IPS-NIHi7 (cell line): ENCODE data around the gene SLC38A6.
A peak's percentile ranks its signal among the peaks of the same experiment; 100 is the strongest.

Source experiments
- DNase-seq: peaks from one replicate; pipeline ENCODE4 v3.0.0; 2012; ENCODE audit warnings: mixed read lengths; ENCODE audit errors: extremely low spot score

Gene SLC38A6

DNA sequence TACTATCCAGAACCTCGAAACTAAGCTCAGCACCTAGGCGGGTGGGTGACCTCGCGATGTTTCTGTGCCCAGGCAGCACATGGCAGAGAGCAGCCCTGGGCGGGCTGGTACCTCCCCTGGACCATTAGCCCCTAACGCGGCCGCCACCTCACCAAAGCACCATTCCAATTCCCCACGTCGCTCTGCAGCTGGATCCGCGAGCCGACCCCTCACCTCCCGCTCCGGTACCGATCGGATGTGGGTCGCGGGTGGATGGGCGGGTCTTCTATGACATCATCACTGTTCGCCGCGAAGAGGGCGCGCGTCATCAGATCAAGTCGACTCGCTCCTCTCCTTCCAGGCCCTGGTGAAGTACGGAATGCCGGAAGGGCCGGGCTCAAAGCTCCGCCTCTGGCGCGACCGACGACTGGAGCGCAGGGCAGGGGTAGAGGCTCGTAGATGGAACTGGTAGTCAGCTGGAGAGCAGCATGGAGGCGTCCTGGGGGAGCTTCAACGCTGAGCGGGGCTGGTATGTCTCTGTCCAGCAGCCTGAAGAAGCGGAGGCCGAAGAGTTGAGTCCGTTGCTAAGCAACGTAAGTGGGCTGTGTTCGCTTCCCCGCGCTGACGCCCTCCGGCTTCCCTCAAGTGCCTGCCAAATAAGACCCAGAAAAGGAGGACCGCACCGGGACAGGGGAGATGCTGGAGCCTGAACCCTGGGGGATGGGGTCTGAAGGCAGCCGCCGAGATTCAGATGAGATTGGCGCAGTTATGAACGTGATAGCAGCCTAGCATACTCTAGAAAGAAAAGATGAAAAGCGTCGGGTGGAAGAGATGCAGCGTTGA, at the start of gene SLC38A6, which contains the start of gene TRMT5:
Gene SLC38A6, plus strand, starts transcription at position 435 of the 822 bp plus-strand sequence. Its CDS starts 33 bp downstream, at position 468.
Gene TRMT5, minus strand, starts transcription at position 269 of the 822 bp plus-strand sequence. Its CDS starts 106 bp downstream, at position 163.
- peak; percentile 95 for DNase-seq

DNA sequence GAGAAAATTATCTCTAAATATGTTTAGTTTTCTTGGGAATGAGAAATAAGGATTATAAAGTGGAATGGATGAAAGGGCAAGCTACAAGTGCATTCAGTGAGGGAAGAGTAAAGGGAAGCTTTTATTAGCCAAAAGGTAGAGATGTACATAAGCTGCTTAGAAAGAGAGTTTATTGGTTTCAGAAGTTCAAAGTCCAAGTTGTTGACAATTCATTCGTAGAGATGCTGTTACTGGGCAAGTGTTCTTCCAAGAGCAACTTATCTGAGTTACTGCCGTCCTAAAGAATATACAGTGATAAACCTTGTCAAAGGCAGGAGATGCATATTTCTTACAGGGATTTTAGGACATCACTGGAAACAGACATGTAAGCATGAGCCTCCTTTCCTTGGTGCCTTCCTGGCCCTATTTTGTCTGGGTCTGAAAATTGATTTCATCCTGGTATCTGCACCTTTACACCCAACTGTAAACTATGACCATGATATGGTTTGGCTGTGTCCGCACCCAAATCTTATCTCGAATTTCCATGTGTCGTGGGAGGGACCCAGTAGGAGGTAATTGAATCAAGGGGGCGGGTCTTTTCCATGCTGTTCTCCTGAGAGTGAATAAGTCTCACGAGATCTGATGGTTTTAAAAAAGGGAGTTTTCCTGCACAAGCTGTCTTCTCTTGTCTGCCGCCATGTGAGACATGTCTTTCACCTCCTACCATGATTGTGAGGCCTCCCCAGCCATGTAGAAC, 47.0 kb upstream of the SLC38A6 start:
- no peak for DNase-seq

DNA sequence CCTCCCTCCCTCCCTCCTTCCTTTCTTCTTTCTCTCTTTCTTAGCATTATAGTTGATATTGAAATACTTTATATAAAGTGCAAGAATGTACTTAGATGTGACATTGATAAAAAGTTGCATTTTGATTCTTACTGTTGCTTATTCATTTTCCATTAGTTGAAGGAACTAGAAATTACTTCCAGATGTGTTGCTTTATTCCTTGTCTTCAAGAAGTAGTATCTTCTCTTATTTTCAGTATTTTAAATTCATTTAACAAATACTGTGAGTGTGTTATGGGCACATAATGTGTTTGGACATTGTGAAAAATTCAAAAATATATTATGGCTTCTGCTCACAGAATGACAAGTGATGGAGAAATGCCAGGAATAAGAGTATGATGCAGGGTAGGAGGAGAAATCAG, 45.7 kb upstream of the SLC38A6 start:
- no peak for DNase-seq

DNA sequence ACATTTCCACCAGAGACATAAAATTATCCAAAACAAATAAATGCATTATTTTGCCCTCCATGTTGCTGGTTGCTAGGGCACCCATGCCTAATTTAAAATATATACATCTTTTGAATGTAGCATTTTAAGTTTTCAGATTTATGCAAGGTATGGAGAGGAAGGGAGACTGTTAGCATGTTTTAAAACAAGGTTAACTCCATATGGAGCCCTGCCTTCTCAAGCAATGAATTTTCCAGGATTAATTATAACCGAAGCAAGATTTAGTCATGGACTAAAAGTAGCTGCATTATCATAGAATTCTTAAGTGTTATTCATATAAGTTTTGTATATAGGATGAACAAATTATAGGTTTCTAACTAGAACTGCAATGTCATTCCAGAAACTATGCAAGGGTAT, 37.4 kb upstream of the SLC38A6 start:
- DNase-seq, result no peak

DNA sequence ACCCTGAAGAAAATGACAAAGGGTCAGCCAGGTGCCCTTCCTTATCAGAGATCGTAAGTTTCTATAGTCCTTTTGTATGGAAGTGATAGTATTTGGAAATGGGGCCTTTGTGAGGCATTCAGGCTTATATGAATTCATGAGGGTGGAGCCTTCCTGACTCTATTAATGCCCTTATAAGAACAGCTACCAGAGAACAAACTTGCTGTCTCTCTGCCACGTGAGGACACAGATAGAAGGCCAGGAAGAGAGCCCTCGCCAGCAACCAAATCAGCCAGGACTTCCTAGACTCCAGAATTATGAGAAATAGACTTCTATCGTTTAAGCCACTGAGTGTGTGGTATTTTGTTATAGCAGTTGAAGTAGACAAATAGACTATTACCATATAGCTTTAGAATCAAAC, 36.8 kb upstream of the SLC38A6 start:
- DNase-seq, result no peak

DNA sequence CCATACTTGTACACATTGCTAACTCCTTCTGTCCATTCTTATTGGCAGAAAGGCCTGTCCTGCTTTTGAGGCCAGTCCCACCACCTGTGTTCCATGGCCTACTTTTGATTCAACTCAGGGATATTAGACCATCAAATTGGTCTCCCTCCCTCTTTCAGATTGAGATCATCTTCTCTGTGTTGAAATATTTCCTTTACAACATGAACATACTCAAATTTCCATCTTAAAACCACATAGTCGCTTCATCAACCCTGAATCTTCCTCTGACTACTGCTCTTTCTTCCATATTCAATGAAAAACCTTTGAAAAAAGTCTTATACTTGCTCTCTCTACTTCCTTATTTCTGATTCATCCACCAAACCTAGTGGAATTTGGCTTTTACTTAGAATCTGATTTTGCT, 35.1 kb upstream of the SLC38A6 start:
- no peak for DNase-seq

GRCh38 chr14:60946773-60947172, 34.3 kb upstream of the SLC38A6 start:
- DNase-seq, result no peak

DNA sequence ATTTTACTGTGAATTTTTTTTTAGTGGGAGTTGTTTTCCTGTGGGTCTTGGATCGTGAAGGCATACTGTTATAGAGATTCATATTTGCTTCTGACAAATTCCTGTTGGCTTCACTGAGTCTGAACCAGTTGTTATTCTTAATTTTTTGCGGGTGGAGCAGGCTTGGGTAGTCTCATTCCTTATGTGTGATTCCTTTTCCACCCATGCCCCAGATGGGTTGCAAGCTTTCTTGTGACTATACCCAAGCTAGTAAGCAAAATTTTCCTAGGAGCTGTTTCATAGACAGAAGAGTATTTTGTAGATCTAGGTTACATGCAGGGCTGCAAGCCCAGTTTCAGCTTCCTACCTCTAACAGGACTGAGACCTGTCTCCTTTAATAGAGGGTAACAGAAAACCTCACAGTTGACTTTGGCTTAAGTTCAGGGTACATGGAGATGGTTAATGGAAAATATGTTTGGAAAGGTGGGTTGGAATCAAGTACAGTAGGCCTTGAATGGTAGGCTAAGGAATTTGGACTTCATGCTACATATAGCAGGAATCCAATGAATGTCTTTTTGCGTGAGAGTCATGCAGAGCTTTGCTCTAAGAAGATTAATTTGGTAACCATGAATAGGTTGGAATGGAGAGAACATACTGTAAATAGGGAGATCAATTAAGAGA, 29.1 kb upstream of the SLC38A6 start:
- no peak for DNase-seq

DNA sequence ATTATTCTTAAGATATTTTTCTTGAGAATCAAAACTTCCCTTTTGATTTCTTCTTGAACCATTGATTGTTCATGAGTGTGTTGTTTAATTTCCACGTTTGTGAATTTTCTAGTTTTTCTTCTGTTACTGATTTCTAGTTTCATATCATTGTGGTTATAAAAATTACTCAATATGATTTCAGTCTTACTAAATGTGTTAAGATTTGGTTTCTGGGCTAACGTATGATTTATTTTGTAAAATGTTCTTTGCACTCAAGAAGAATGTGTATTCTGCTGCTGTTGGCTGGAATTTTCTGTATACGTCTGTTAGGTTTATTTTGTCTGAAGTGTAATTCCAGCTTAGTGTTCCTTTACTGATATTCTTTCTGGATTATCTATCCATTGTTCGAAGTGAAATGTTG, 24.8 kb upstream of the SLC38A6 start:
- DNase-seq, result no peak

DNA sequence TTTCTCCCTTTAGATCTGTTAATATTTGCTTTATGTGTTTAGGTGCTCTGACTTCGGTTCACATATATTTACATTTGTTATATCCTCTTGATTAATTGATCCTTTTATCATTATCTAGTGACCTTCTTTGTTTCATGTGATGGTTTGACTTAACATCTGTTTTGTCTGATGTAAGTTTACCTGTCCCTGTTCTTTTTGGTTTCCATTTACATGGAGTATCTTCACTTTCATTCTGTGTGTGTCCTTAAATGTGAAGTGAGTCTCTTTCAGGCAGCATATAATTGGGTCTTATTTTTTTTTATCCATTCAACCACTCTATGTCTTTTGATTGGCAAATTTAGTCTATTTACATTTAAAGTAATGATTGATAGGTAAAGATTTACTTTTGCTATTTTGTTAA, 24.4 kb upstream of the SLC38A6 start:
- no peak for DNase-seq

DNA sequence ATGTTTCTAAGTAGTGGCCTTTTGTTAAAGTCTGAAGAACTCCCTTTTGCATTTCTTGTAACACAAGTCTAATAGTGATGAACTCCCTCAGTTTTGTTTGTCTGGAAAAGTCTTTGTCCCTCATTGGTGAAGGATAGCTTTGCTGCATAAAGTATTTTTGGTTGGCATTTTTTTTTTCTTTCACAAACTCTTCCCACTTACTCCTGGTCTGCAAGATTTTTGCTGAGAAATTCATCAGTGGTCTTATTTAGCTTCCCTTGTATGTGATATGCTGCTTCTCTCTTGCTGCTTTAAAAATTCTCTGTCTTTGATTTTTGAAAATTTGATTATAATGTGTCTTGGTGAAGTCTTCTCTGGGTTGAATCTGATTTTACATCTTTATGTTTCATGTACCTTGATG, 22.9 kb upstream of the SLC38A6 start:
- no peak for DNase-seq

- no peak for DNase-seq
Observed at GRCh38 chr14:60963761-60964160, 17.3 kb upstream of the SLC38A6 start.

DNA sequence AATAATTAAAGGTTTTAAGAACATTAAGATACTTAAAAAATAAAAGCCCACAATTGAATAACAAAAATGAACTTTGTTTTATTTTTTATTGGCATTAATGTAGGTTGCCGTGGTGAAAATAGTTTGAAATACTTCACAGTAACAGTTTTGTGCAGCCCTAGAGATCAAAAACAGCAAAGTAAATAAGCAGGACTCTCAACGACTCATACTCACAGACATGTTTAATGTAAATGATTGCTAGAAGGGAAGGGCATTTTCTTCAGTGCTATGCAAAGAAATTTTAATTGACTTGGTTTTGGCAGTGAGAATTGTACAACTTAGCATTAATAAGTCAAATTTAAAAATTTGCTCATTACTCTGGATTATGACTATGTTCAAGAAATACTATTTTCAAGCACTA, 16.1 kb upstream of the SLC38A6 start:
- DNase-seq, result no peak

DNA sequence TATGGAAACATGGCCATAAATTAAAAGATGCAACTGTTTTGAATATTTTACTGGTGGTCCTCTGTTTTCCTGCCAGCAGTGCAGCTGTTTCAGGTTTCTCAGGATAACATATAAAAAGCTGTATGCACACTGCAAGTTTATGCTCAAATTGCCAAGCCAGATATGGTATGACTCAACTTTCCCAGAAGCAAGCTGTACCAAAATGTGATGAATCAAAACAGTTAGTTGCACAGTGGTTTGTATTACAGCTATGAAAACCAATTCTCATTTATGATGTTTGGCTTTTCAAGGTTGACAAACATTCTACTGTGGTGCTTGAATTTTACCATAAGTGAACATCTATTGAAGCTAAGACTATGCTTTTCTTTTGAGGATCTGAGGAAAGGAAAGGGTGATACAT, 15.6 kb upstream of the SLC38A6 start:
- DNase-seq, result no peak

DNA sequence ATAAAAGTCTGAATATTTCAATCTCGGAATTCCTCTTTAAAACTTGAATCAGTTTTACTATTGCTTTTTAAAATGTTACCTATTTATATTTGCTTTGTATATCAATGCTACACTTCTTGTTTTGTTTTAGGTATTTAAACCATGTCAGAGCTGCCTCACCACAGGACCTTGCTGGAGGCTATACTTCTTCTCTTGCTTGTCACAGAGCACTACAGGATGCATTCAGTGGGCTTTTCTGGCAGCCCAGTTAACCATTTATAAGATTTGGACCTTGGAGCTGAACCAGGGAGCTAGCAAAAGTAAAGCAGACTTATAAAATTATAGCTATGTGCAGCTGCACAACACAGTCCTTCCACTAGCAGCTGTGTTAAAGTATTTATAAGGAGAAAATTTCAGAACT, 12.9 kb upstream of the SLC38A6 start:
- no peak for DNase-seq

GRCh38 chr14:60968671-60969070, 12.4 kb upstream of the SLC38A6 start:
- DNase-seq, result no peak

DNA sequence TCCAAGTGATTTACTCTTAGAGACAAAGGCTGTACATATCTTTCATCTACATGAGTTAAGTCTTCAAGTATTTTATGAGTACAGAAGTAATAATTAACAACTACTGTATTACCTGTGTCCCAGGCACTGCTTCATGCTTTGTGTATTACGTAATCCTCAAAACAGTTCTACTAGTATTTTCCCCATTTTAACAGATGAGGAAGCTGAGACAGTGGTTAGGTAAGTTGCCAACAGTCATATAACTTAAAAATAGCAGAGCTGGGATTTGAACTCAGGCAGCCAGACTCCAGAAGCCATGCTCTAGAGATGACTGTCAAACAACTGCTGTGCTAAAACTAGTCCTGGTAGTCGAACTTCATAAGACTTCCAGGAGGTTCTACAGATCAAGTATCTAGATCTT, 10.9 kb upstream of the SLC38A6 start:
- DNase-seq, result no peak

- no peak for DNase-seq
Observed at GRCh38 chr14:60971271-60971670, 9.8 kb upstream of the SLC38A6 start.

- no peak for DNase-seq
Observed at GRCh38 chr14:60972295-60972694, 8.8 kb upstream of the SLC38A6 start.

GRCh38 chr14:60973070-60973469, 8.0 kb upstream of the SLC38A6 start:
- DNase-seq, result no peak

DNA sequence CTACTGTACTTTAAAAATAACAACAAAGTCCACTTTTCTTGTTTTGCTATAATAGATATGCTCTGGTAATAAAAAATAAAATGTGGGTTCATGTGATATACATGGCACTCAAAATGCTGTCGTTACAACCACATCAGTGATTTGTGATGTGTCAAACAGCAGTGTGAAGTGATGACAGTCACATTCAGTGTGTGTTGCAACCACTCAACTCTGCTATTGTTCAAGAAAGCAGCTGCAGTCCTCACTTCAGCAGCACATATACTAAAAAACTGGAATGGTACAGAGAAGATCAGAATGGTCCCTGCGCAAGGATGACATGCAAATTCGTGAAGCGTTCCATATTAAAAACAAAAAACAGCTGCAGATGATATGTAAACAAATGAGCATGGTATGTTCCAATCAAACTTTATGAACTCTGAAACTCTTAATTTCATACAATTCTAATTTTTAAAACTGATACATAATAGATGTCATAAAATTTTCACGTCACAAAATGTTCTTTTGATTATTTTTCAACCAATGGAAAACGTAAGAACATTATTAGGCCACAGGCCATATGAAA, 6.9 kb upstream of the SLC38A6 start:
- no peak for DNase-seq

GRCh38 chr14:60975551-60975950, 5.5 kb upstream of the SLC38A6 start:
- no peak for DNase-seq
